ENCODE measurements around the gene SLC39A3.

DNA sequence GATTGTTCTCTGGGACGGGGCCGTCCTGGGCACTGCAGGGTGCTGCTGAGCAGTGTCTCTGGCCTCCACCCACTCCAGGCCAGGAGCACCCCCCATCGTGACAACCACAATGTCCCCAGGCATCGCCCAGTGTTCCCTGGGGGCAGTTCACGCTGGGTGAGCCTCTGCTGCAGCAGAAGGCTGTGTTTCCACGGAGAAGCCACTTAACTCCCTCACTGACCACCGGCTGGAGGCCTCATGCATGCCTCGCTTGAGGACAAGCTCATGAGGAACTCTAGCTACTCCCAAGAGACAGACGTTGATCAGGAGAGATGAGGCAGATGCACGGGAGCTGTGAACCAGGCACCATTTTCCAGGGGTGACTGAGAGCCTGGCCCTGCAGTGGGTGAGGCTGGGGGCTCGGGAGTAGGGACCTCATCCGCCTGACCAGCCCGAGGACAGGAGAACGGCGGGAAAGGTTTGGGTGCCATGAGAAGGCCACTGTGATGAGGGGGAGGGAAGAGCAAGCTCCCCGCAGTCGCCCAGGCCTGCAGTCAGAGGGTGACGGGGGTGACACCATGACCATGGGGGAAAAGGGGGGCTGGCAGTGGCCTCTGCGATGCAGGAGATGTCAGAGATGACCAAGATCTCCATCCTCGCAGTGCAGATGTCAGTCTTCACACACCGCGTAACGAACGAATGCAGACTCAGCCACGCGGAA lies 5.1 kb downstream of the SLC39A3 start:
- TF ChIP-seq CTCF (IDR thresholded peaks at IDR 0.05), result no peak
- no peak for TF ChIP-seq POLR2A (IDR thresholded peaks at IDR 0.05)

Data from adrenal gland (tissue), 5 donors.